GM12878 (cell line): ENCODE measurements around the gene COPG2. TPM values are rescaled to one million over a fixed set of nuclear protein-coding genes. Genes with fewer than 3 reads are reported as not detected.
A peak's percentile ranks its signal among the peaks of the same experiment; 100 is the strongest.

Source experiments
- ATAC-seq: fragments of 200-7000 bp; cut with Tn5 transposase; 3 replicates; pipeline ENCODE4 v1.9.1; 2020; ENCODE audit warnings: mild to moderate bottlenecking, moderate library complexity
- Bru-seq: library from RNA; stranded (reverse); fragments of 400-500 nt; gene quantifications from one replicate; lab custom pipeline; 2021; lab: Mats Ljungman, UMichigan
- BruChase-seq, 2 experiments: library from RNA; stranded (reverse); fragments of 400-500 nt; gene quantifications; one replicate each; lab custom pipeline; 2021; lab: Mats Ljungman, UMichigan
- BruUV-seq: library from RNA; stranded (reverse); fragments of 400-500 nt; replicated peaks from 2 replicates; lab custom pipeline; 2021; lab: Mats Ljungman, UMichigan
- CTCF ChIA-PET: fragments of 300-600 bp; sonication (Branson Sonifier 250); formaldehyde crosslinking; extraction: SDS; loops from one replicate; lab custom pipeline; 2021; ENCODE audit warnings: inconsistent platforms; lab: Yijun Ruan, JAX
- POLR2A ChIA-PET: fragments of 350-600 bp; formaldehyde crosslinking; extraction: SDS; loops from one replicate; lab custom pipeline; 2021; ENCODE audit warnings: inconsistent platforms; lab: Charles Lee
- RAD21 ChIA-PET: fragments of 300-600 bp; sonication (Branson Sonifier 250); formaldehyde crosslinking; loops from one replicate; lab custom pipeline; 2023; ENCODE audit warnings: antibody characterized with exemption; ENCODE audit not compliant: unreplicated experiment; lab: Charles Lee
- SMC1A ChIA-PET: fragments of 300-600 bp; sonication (Branson Sonifier 250); formaldehyde crosslinking; loops from one replicate; lab custom pipeline; 2023; ENCODE audit not compliant: unreplicated experiment, uncharacterized antibody; lab: Charles Lee
- DNase-seq: peaks from one replicate; pipeline ENCODE4 v3.0.0-alpha.2; 2011; ENCODE audit warnings: low read depth, low spot score
- FAIRE-seq: peaks from 3 replicates; lab custom pipeline; 2011; peaks lifted over from hg19 to GRCh38; lab: Jason Lieb, UNC
- H2AFZ ChIP-seq: 2 replicates; pipeline ENCODE4 v1.6.0; 2011; ENCODE audit warnings: low read depth, low read length, control low read depth; ENCODE audit not compliant: control insufficient read depth
- H3K27ac ChIP-seq: 2 replicates; pipeline ENCODE4 v1.5.1; 2011; ENCODE audit warnings: control low read depth; ENCODE audit not compliant: control insufficient read depth, insufficient read depth
- H3K27me3 ChIP-seq, 2 experiments: replicated peaks in 1 of 2; 2 replicates each; pipeline versions ENCODE4 v1.6.0 to v1.6.1; 2011; ENCODE audit warnings: low read length in 1 of 2; ENCODE audit not compliant: control insufficient read depth in 2 of 2, insufficient read depth in 2 of 2
- H3K36me3 ChIP-seq, 2 experiments: 2 replicates each; pipeline ENCODE4 v1.5.1; 2011; ENCODE audit warnings: low read length in 1 of 2; ENCODE audit not compliant: control insufficient read depth in 2 of 2, insufficient read depth in 2 of 2
- H3K4me1 ChIP-seq: 2 replicates; pipeline ENCODE4 v1.6.1; 2011; ENCODE audit warnings: mild to moderate bottlenecking, low read length, moderate library complexity, mixed read lengths; ENCODE audit not compliant: control insufficient read depth, insufficient read depth
- H3K4me2 ChIP-seq: 2 replicates; pipeline ENCODE4 v1.6.0; 2011; ENCODE audit warnings: control low read depth; ENCODE audit not compliant: control insufficient read depth, insufficient read depth
- H3K4me3 ChIP-seq: fragments of 200-600 bp; sonication (generic); 2 replicates; pipeline ENCODE4 v1.5.1; 2016
- H3K79me2 ChIP-seq: 2 replicates; pipeline ENCODE4 v1.6.0; 2011; ENCODE audit warnings: low read length; ENCODE audit not compliant: control insufficient read depth, insufficient read depth
- H3K9ac ChIP-seq: 2 replicates; pipeline ENCODE4 v1.8.0; 2011; ENCODE audit warnings: low read length, control low read depth, mixed read lengths; ENCODE audit not compliant: control insufficient read depth, insufficient read depth
- H3K9me3 ChIP-seq: replicated peaks from 3 replicates; pipeline ENCODE4 v1.5.1; 2011; ENCODE audit warnings: mild to moderate bottlenecking, low read length; ENCODE audit not compliant: control insufficient read depth, insufficient read depth
- H4K20me1 ChIP-seq: 2 replicates; pipeline ENCODE4 v1.6.0; 2011; ENCODE audit not compliant: control insufficient read depth, insufficient read depth
- DPF2 ChIP-seq: fragments of 450-650 bp; IDR thresholded peaks from 2 replicates; pipeline ENCODE4 v1.6.1; 2017; ENCODE audit warnings: mild to moderate bottlenecking
- EED ChIP-seq: sonication (generic); IDR thresholded peaks from 2 replicates; pipeline ENCODE4 v1.6.1; 2016; ENCODE audit warnings: antibody characterized with exemption, low read depth
- EGR1 ChIP-seq, 2 experiments: IDR thresholded peaks; 1 replicate in 1 of 2; 2 replicates in 1 of 2; pipeline ENCODE4 v1.6.1; 2011 to 2012; ENCODE audit warnings: low read depth in 2 of 2, low read length in 2 of 2, borderline replicate concordance in 1 of 2, mild to moderate bottlenecking in 1 of 2, moderate library complexity in 1 of 2
- GATAD2B ChIP-seq: fragments of 450-650 bp; conservative IDR thresholded peaks from 2 replicates; pipeline ENCODE4 v1.6.1; 2017; ENCODE audit warnings: low read depth, mild to moderate bottlenecking, moderate library complexity
- HCFC1 ChIP-seq: fragments of 150-350 bp; IDR thresholded peaks from 2 replicates; pipeline ENCODE4 v1.6.1; 2014; ENCODE audit warnings: low read length
- MEF2B ChIP-seq: fragments of 450-650 bp; IDR thresholded peaks from 2 replicates; pipeline ENCODE4 v1.6.1; 2018; ENCODE audit warnings: mild to moderate bottlenecking, moderate library complexity; ENCODE audit not compliant: partially characterized antibody, poor library complexity, severe bottlenecking
- MYC ChIP-seq: IDR thresholded peaks from 2 replicates; pipeline ENCODE4 v1.6.1; 2011; ENCODE audit warnings: mild to moderate bottlenecking, low read length, moderate library complexity, inconsistent platforms; ENCODE audit not compliant: insufficient read depth, insufficient replicate concordance, insufficient read length, severe bottlenecking
- PAX8 ChIP-seq: fragments of 450-650 bp; IDR thresholded peaks from 2 replicates; pipeline ENCODE4 v1.6.1; 2017; ENCODE audit warnings: mild to moderate bottlenecking, moderate library complexity
- PKNOX1 ChIP-seq: fragments of 450-650 bp; IDR thresholded peaks from 2 replicates; pipeline ENCODE4 v1.6.1; 2016; ENCODE audit warnings: mild to moderate bottlenecking
- SMARCA5 ChIP-seq: fragments of 450-650 bp; IDR thresholded peaks from 2 replicates; pipeline ENCODE4 v1.6.1; 2017; ENCODE audit warnings: mild to moderate bottlenecking
- SPI1 ChIP-seq: IDR thresholded peaks from 2 replicates; pipeline ENCODE4 v1.6.1; 2011; ENCODE audit warnings: low read depth, mild to moderate bottlenecking, low read length, moderate library complexity, borderline replicate concordance; ENCODE audit not compliant: insufficient read depth
- TAF1 ChIP-seq: IDR thresholded peaks from 2 replicates; pipeline ENCODE4 v1.6.1; 2011; ENCODE audit warnings: mild to moderate bottlenecking, low read depth, low read length, borderline replicate concordance
- YY1 ChIP-seq: IDR thresholded peaks from 2 replicates; pipeline ENCODE4 v1.6.1; 2011; ENCODE audit warnings: low read depth, mild to moderate bottlenecking, low read length
- ZBTB4 ChIP-seq: fragments of 450-650 bp; formaldehyde crosslinking; IDR thresholded peaks from 2 replicates; pipeline ENCODE4 v1.4.0; 2022; ENCODE audit warnings: mild to moderate bottlenecking, moderate library complexity
- WGBS: methylation state at CpG from one replicate; pipeline ENCODE4 v1.1.6; 2016; ENCODE audit warnings: low lambda C conversion rate; ENCODE audit not compliant: insufficient replicate concordance, insufficient coverage; ENCODE audit errors: missing lambda C conversion rate; 5-methylcytosine and 5-hydroxymethylcytosine counted together
- in situ Hi-C: fragments of 300-500 bp; cut with MboI; formaldehyde crosslinking; loops from 9 replicates; pipeline ENCODE4 v1.14.3; 2018; ENCODE audit warnings: mixed read lengths
- intact Hi-C: fragments of 100-400 bp; cut with micrococcal nuclease; formaldehyde crosslinking; loops from one replicate; pipeline ENCODE4 v1.14.2; 2022; ENCODE audit not compliant: unreplicated experiment
- long read RNA-seq, 2 experiments: library from polyadenylated mRNA; unstranded; transcript quantifications; one replicate each; pipeline ENCODE4 v2.0.0, GENCODE V29; 2019 to 2020
- polyA minus RNA-seq, 3 experiments: library from RNA; depleted of rRNA, polyadenylated mRNA; stranded (reverse); fragments of >200 nt; gene quantifications; 2 replicates each; pipeline ENCODE4 v1.2.3, GENCODE V29; 2011
- polyA plus RNA-seq, 11 experiments: library from polyadenylated mRNA; depleted of rRNA in 4 of 11; unstranded in 6 of 11; stranded (reverse) in 5 of 11; fragments of >200 nt; fragmentation: Nextera tagmentation in 4 of 11; fragmentation: Illumina TruSeq in 1 of 11; extraction: Ambion mirVana in 4 of 11; extraction: Trizol in 1 of 11; gene quantifications; 1 replicate in 1 of 11; 2 replicates in 10 of 11; pipeline versions ENCODE4 v1.2.1 to v1.2.3, GENCODE V29; 2011 to 2016; ENCODE audit warnings: inconsistent platforms in 2 of 11, missing spikeins in 2 of 11, low read depth in 1 of 11
- total RNA-seq, 4 experiments: library from RNA; depleted of rRNA in 3 of 4; stranded (reverse); fragments of >200 nt in 3 of 4; fragmentation: Illumina TruSeq in 1 of 4; extraction: Trizol in 1 of 4; gene quantifications; 2 replicates each; pipeline versions ENCODE4 v1.2.1 to v1.2.3, GENCODE V29; 2013 to 2021

The COPG2 gene
- total RNA-seq (2013; cell fraction: nucleolus; rRNA removed) = 24.2 and 25.2 TPM in 2 replicates
- 17.7 and 20.7 TPM in 2 replicates for total RNA-seq (2014; rRNA removed)
- total RNA-seq (2014; rRNA removed; fragmentation: Illumina TruSeq; extraction: Trizol) = 15.7 and 16.6 TPM in 2 replicates
- total RNA-seq (2021) = 23.8 and 25.2 TPM in 2 replicates
- polyA plus RNA-seq (2011; ENCODE audit: low read depth) = 16.3 TPM
- polyA plus RNA-seq (2011; rRNA removed) = 37.8 and 47.4 TPM in 2 replicates
- polyA plus RNA-seq (2011; cell fraction: cytosol; rRNA removed) = 23.8 and 32.5 TPM in 2 replicates
- polyA plus RNA-seq (2011; cell fraction: nucleus; rRNA removed) = 11.5 and 14.1 TPM in 2 replicates
- polyA plus RNA-seq (2012) = 13.5 and 17.7 TPM in 2 replicates
- 29.6 and 38.4 TPM in 2 replicates for polyA plus RNA-seq (2014; fragmentation: Illumina TruSeq; extraction: Trizol)
- polyA plus RNA-seq (2014; fragmentation: Nextera tagmentation; extraction: Ambion mirVana) = 1 to 10 TPM; 3.4 to 3.9 TPM
- polyA plus RNA-seq (2014; rRNA removed) = 16.8 and 21.3 TPM in 2 replicates
- 1 to 10 TPM; 4.0 to 4.2 TPM for polyA plus RNA-seq (2016; fragmentation: Nextera tagmentation; extraction: Ambion mirVana)
- 52.4 and 65.5 TPM in 2 replicates for polyA minus RNA-seq (2011; rRNA and poly(A)+ RNA removed)
- 16.7 and 17.6 TPM in 2 replicates for polyA minus RNA-seq (2011; cell fraction: cytosol; rRNA and poly(A)+ RNA removed)
- polyA minus RNA-seq (2011; cell fraction: nucleus; rRNA and poly(A)+ RNA removed) = 10.0 and 10.9 TPM in 2 replicates
- Bru-seq, nascent RNA = percentile 55 among the genes with signal in this experiment
- BruChase-seq, experiment 1, labeled RNA remaining after a 6-hour chase = percentile 56 among the genes with signal in this experiment
- BruChase-seq, experiment 2, labeled RNA remaining after a 2-hour chase = percentile 51 among the genes with signal in this experiment
- long read RNA-seq, experiment 1, transcript COPG2-202 (24 exons, 3,134 nt) = major isoform, 5 of 5 reads
- long read RNA-seq, experiment 1, partial matches to known transcripts = 0 of 5 reads
- long read RNA-seq, experiment 1, other reads (novel, unspliced or antisense) = 0 of 5 reads
- long read RNA-seq, experiment 2, transcript COPG2-202 (24 exons, 3,134 nt) = major isoform, 52 of 72 reads
- long read RNA-seq, experiment 2, partial matches to known transcripts = 9 of 72 reads
- long read RNA-seq, experiment 2, other reads (novel, unspliced or antisense) = 10 of 72 reads

DNA sequence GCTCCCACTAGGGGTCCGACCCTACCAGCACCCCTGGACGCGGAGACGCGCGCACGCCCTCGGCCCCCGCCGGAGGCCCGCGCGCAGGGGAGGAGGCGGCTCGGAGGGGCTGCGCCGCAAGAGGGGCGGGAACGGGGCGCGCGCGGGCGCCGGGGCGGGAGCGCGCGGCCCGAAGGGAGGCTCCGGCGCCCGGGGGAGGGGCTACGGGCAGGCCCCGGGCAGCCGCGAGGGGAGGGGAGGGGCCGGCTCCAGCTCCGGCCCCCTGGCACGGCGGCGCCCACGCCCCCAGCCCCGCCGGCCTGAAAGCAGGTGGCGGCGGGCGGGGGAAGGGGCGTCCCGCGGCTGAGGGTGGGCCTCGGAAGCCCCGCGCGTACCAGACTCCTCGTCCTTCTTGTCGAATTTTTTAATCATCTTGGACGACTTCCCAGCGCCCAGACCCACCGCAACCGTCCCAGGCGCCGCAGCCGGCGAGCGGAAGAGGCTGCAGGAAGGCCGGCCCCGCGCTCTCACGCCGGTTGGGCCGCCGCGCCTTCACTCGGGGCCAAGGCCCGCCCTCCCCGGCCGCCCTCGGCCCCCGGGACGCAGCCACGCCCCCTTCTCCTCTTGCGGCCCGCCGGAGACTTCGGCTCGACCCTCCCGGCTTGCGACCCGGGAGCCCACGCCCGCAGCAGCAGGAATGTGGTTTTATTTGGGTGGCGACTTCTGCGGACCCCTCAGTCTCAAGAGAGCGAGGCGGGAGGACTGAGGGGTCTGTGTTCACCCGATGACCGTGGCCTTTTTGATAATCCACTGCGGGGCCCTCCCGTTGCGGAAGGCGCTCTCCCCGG lies at the start of gene COPG2:
Gene COPG2, minus strand, starts transcription at position 491 of the 827 bp plus-strand sequence. Its CDS starts 80 bp downstream, at position 411.
- BruUV-seq = no TSS peak
- H3K27me3 ChIP-seq = no peaks in the 10 kb centered on the region
- ATAC-seq = peak; percentile 99
- TF ChIP-seq GATAD2B (peak; percentile 87; the same call in 1 of the 2 replicates), YY1 (peak; percentile 9; the same call in 1 of the 2 replicates), EED (peak; percentile 34; the same call in 1 of the 2 replicates), EGR1 (IDR thresholded peaks at IDR 0.05; ENCODE audit: borderline replicate concordance in 1 of 2, low read depth in 2 of 2, low read length in 2 of 2) (peak in 1 of 2 experiments; percentile 67; a peak in 1 of 3 replicates), TAF1 (peak; percentile 73; the same call in 1 of the 2 replicates), MEF2B (peak; percentile 15), PAX8 (no peak), ZBTB4 (no peak), DPF2 (peak; percentile 95), HCFC1 (no peak), SPI1 (0 out of 2 replicates have a peak, but pooled peaks have one; percentile 4), SMARCA5 (0 out of 2 replicates have a peak, but pooled peaks have one; percentile 49), MYC (peak; percentile 48), PKNOX1 (peak; percentile 97)

More for the DNA sequence above, at the start of gene COPG2:
- Histone ChIP-seq H3K27ac (peak within 1 kb of the TSS; percentile 60), H3K9me3 (no peaks in the 10 kb centered on the region), H3K4me2 (peak within 1 kb of the TSS; percentile 91), H3K36me3 (no peaks in the 10 kb centered on the region), H3K79me2 (no peaks in the 10 kb centered on the region; the same call in 1 of the 2 replicates), H4K20me1 (no peaks in the 10 kb centered on the region), H3K4me1 (no peaks in the 10 kb centered on the region), H3K9ac (peak within 1 kb of the TSS; percentile 37), H2AFZ (peak within 1 kb of the TSS; percentile 81), H3K4me3 (peak within 1 kb of the TSS; percentile 88)
- ChIA-PET RAD21 (interaction anchor here (1.0 kb wide), 1 partner anchor 411 kb away, joined by 3 read pairs; no protein-coding TSS in a partner anchor), SMC1A (no interaction called here), CTCF (no interaction called here), POLR2A (no interaction called here)
- FAIRE-seq = peak; percentile 49
- in situ Hi-C loops (no loop called here), intact Hi-C loops (no loop called here)
- DNase-seq = peak; percentile 31
- 1% methylated on average over 67 of the region's 103 CpGs for WGBS
